ENCODE results near the gene OR8B2. TPM values are rescaled to one million over a fixed set of nuclear protein-coding genes. Genes with fewer than 3 reads are reported as not detected.

The OR8B2 gene
- not detected in 5 replicates for total RNA-seq (2022; extraction: Qiagen RNA extraction; ENCODE audit: low read depth)

GRCh38 chr11:124384399-124384798, at the start of gene OR8B2:
Gene OR8B2, minus strand, starts transcription at chr11:124384499. Its CDS starts 1,156 bp downstream, at chr11:124383343.

GRCh38 chr11:124424384-124424921, 40.2 kb upstream of the OR8B2 start, which contains the start of gene OR8B4:
Gene OR8B4, minus strand, starts transcription at chr11:124424871. Its CDS starts 0 bp downstream, at chr11:124424871.

GRCh38 chr11:124398924-124399323, 14.6 kb upstream of the OR8B2 start, which contains the start of gene OR8B3:
Gene OR8B3, minus strand, starts transcription at chr11:124399024. Its CDS starts 1,673 bp downstream, at chr11:124397351.

Other genes starting within 250 kb of the OR8B2 start
- not detected in 5 replicates for gene OR10D3, start 201.2 kb downstream of the OR8B2 start, total RNA-seq (2022; extraction: Qiagen RNA extraction; ENCODE audit: low read depth)
- gene OR8G1, start 143.4 kb downstream of the OR8B2 start, total RNA-seq (2022; extraction: Qiagen RNA extraction; ENCODE audit: low read depth): not detected in 5 replicates
- not detected in 5 replicates for gene OR8G5, start 128.1 kb downstream of the OR8B2 start, total RNA-seq (2022; extraction: Qiagen RNA extraction; ENCODE audit: low read depth)
- not detected in 5 replicates for gene OR8D1, start 70.5 kb downstream of the OR8B2 start, total RNA-seq (2022; extraction: Qiagen RNA extraction; ENCODE audit: low read depth)
- not detected in 5 replicates for gene OR8D2, start 64.3 kb downstream of the OR8B2 start, total RNA-seq (2022; extraction: Qiagen RNA extraction; ENCODE audit: low read depth)
- gene OR8B3, start 14.5 kb upstream of the OR8B2 start, total RNA-seq (2022; extraction: Qiagen RNA extraction; ENCODE audit: low read depth): not detected in 5 replicates
- not detected in 5 replicates for gene OR8B4, start 40.4 kb upstream of the OR8B2 start, total RNA-seq (2022; extraction: Qiagen RNA extraction; ENCODE audit: low read depth)
- gene OR8B8, start 61.2 kb upstream of the OR8B2 start, total RNA-seq (2022; extraction: Qiagen RNA extraction; ENCODE audit: low read depth): not detected in 5 replicates
- not detected in 5 replicates for gene OR8B12, start 159.2 kb upstream of the OR8B2 start, total RNA-seq (2022; extraction: Qiagen RNA extraction; ENCODE audit: low read depth)
- not detected in 5 replicates for gene OR8A1, start 185.5 kb upstream of the OR8B2 start, total RNA-seq (2022; extraction: Qiagen RNA extraction; ENCODE audit: low read depth)
- not detected in 5 replicates for gene PANX3, start 226.9 kb upstream of the OR8B2 start, total RNA-seq (2022; extraction: Qiagen RNA extraction; ENCODE audit: low read depth)
- 15.3 to 22.0 TPM (median 16.6 TPM) in 5 replicates for gene TBRG1, start 238.4 kb upstream of the OR8B2 start, total RNA-seq (2022; extraction: Qiagen RNA extraction; ENCODE audit: low read depth)